ENCODE results near the gene STXBP1.
"Not testable (repeated sequence)": the region's sequence is repeated elsewhere in the genome, so short reads cannot be mapped to it uniquely, and the experiment has no call there.

Gene STXBP1

GRCh38 chr9:127621339-127621970 is 9.4 kb downstream of the STXBP1 start:
- DNase-seq: not testable (repeated sequence)

GRCh38 chr9:127626752-127627493 is 14.8 kb downstream of the STXBP1 start:
- no peak for DNase-seq

- no peak for DNase-seq
These were observed 15.4 kb downstream of the STXBP1 start for GRCh38 chr9:127627494-127627855.

GRCh38 chr9:127628758-127629467 is 16.8 kb downstream of the STXBP1 start:
- DNase-seq: no peak

- DNase-seq: no peak
These were observed 17.5 kb downstream of the STXBP1 start for GRCh38 chr9:127629468-127630081.

- no peak for DNase-seq
These were observed 21.3 kb downstream of the STXBP1 start for GRCh38 chr9:127633216-127633862.

GRCh38 chr9:127634021-127634420 is 21.9 kb downstream of the STXBP1 start:
- DNase-seq: no peak

GRCh38 chr9:127634698-127635097 is 22.6 kb downstream of the STXBP1 start:
- no peak for DNase-seq

- no peak for DNase-seq
These were observed 23.2 kb downstream of the STXBP1 start for GRCh38 chr9:127635201-127635735.

GRCh38 chr9:127637322-127637847 is 25.3 kb downstream of the STXBP1 start:
- DNase-seq: no peak

GRCh38 chr9:127640908-127641545 is 28.9 kb downstream of the STXBP1 start:
- DNase-seq: no peak

- no peak for DNase-seq
These were observed 30.1 kb downstream of the STXBP1 start for GRCh38 chr9:127642082-127642740.

GRCh38 chr9:127644146-127644827 is 32.2 kb downstream of the STXBP1 start:
- DNase-seq: no peak

GRCh38 chr9:127644943-127645342 is 32.9 kb downstream of the STXBP1 start:
- DNase-seq: no peak

- DNase-seq: no peak
These were observed 35.4 kb downstream of the STXBP1 start for GRCh38 chr9:127647451-127647850.

GRCh38 chr9:127650518-127650917 is 38.4 kb downstream of the STXBP1 start:
- no peak for DNase-seq

GRCh38 chr9:127651697-127652610 is 39.9 kb downstream of the STXBP1 start:
- no peak for DNase-seq

- no peak for DNase-seq
These were observed 40.7 kb downstream of the STXBP1 start for GRCh38 chr9:127652733-127653132.

GRCh38 chr9:127654619-127655018 is 42.5 kb downstream of the STXBP1 start:
- no peak for DNase-seq

- DNase-seq: no peak
These were observed 46.4 kb downstream of the STXBP1 start for GRCh38 chr9:127658428-127658827.

Measured in activated CD4-positive, CD25-positive, alpha-beta regulatory T cell treated with anti-CD3 and anti-CD28 coated beads, Interleukin-2, amount 50 U/mL, for 72 hours (primary cell).